Adrenal gland (tissue), 12 donors: ENCODE measurements around the gene GTF3C6. TPM values are rescaled to one million over a fixed set of nuclear protein-coding genes. Genes with fewer than 3 reads are reported as not detected.

Source experiments
- DNase-seq, 7 donors: peaks; one replicate each; pipeline ENCODE4 v3.0.0-alpha.2; 2019 to 2020
- H3K27ac ChIP-seq, 5 donors: fragments of 200-600 bp; sonication (generic) in 4 of 5; 1 replicate in 3 of 5; 2 replicates in 2 of 5; pipeline versions ENCODE4 v1.5.1 to v1.8.0; 2016 to 2020; ENCODE audit warnings: mild to moderate bottlenecking in 1 of 5
- H3K27me3 ChIP-seq: fragments of 200-600 bp; 2 replicates; pipeline ENCODE4 v1.8.0; 2021
- H3K36me3 ChIP-seq, 2 donors: fragments of 200-600 bp; replicated peaks in 1 of 2; 1 replicate in 1 of 2; 2 replicates in 1 of 2; pipeline versions ENCODE4 v1.5.1 to v1.8.0; 2018 to 2022
- H3K4me1 ChIP-seq, 2 donors: fragments of 200-600 bp; replicated peaks in 1 of 2; 1 replicate in 1 of 2; 2 replicates in 1 of 2; pipeline versions ENCODE4 v1.5.1 to v1.8.0; 2018 to 2021
- H3K4me3 ChIP-seq, 4 donors: fragments of 200-600 bp; sonication (generic) in 3 of 4; one replicate each; pipeline ENCODE4 v1.5.1; 2016 to 2018
- H3K9me3 ChIP-seq, 3 donors: fragments of 200-600 bp; sonication (generic) in 1 of 3; replicated peaks in 1 of 3; 1 replicate in 2 of 3; 2 replicates in 1 of 3; pipeline versions ENCODE4 v1.5.1 to v1.8.0; 2016 to 2021
- POLR2A ChIP-seq, 2 donors: fragments of 450-650 bp; IDR thresholded peaks; one replicate each; pipeline ENCODE4 v1.6.1; 2017; ENCODE audit warnings: antibody characterized with exemption in 2 of 2, mild to moderate bottlenecking in 2 of 2, moderate library complexity in 1 of 2
- WGBS, 4 donors: extraction: QIAGEN DNeasy Blood & Tissue Kit in 2 of 4; methylation state at CpG; one replicate each; pipeline versions ENCODE4 v1.1.5 to v1.1.7; 2013 to 2017; 5-methylcytosine and 5-hydroxymethylcytosine counted together
- intact Hi-C, 2 donors: fragments of 100-400 bp; cut with DNase I; formaldehyde crosslinking; loops; one replicate each; pipeline versions ENCODE4 v1.14.1 to v1.15.0; 2022 to 2023
- polyA plus RNA-seq, 3 donors: library from polyadenylated mRNA; stranded (reverse); fragments of 200-250 nt in 2 of 3; fragments of 350-450 nt in 1 of 3; fragmentation: Illumina TruSeq in 1 of 3; extraction: RNeasy Lipid Tissue Mini Kit (QIAGEN cat#74804) in 1 of 3; gene quantifications; one replicate each; pipeline ENCODE4 v1.2.3, GENCODE V29; 2013 to 2014
- total RNA-seq, 9 donors: library from RNA; depleted of rRNA in 4 of 9; stranded (reverse); fragments of >200 nt in 4 of 9; fragments of 120-200 nt in 1 of 9; fragmentation: NEBNext Ultra II Directional in 1 of 9; extraction: Animal tissue kit (Norgen Biotek cat#: 25700) in 1 of 9; gene quantifications; one replicate each; pipeline versions ENCODE4 v1.1.0 to v1.2.4, GENCODE V29; 2013 to 2023
- TF ChIP-seq, protein P1 (sequence below), 6 experiments: fragments of 450-650 bp in 4 of 6; fragments of 200-600 bp in 2 of 6; sonication (generic) in 1 of 6; IDR thresholded peaks; 1 replicate in 5 of 6; 2 replicates in 1 of 6; pipeline versions ENCODE4 v1.5.1 to v1.8.0; 2016 to 2021; ENCODE audit warnings: antibody characterized with exemption in 6 of 6, mild to moderate bottlenecking in 2 of 6, moderate library complexity in 1 of 6
- donor health status: healthy with polysubstance abuse.
- donor health status: Bipolar disorder and iron deficiency.
- donor health status: DM: yes; HTN: yes; CAD: no.
- donor health status: DM: no; HTN: no; CAD: no.
- donor health status: DM: no; HTN: no; CAD: no.
- donor health status: DM: yes; HTN: yes; CAD: no.

GTF3C6 gene
- total and polyA plus RNA-seq, 12 donors: 48.3 to 133 (median 76.2) TPM

DNA sequence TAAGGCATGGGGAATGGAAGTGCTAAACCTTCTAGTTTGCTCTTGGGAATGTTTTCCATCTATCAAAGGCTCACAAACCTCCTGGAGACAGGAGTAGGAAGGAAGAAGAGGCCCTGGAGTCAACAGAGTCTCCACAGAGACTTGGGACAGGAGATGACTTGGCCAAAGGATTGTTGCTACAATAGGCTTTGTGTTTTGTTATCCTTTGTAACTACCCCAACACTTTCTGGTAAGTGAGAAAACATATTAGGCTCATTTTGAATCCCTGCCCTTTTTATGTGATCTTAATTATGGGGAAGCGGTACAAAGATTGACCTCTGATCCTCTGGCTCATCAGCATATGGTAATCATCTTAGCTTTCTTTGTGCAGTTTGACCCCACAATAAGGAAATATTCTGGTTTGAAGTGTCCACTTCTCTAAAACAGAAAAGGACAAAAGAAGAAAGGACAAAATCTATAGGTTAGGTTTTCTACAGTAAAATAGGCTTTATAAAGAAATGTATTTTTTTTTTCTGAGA is 24.1 kb upstream of the GTF3C6 start:
- 94 to 100% (median 97%) methylated on average over 1 of the region's 1 CpG for WGBS, 4 donors
- Histone ChIP-seq H3K4me3 (no peak overlapping the region), H3K9me3 (no peaks in the 10 kb centered on the region), H3K27ac (no peak overlapping the region), H3K36me3 (no peaks in the 10 kb centered on the region), H3K27me3 (peaks cover 5% of the 10 kb centered on the region), H3K4me1 (no peaks in the 10 kb centered on the region)
- no peak for DNase-seq
- TF ChIP-seq, protein P1, sequence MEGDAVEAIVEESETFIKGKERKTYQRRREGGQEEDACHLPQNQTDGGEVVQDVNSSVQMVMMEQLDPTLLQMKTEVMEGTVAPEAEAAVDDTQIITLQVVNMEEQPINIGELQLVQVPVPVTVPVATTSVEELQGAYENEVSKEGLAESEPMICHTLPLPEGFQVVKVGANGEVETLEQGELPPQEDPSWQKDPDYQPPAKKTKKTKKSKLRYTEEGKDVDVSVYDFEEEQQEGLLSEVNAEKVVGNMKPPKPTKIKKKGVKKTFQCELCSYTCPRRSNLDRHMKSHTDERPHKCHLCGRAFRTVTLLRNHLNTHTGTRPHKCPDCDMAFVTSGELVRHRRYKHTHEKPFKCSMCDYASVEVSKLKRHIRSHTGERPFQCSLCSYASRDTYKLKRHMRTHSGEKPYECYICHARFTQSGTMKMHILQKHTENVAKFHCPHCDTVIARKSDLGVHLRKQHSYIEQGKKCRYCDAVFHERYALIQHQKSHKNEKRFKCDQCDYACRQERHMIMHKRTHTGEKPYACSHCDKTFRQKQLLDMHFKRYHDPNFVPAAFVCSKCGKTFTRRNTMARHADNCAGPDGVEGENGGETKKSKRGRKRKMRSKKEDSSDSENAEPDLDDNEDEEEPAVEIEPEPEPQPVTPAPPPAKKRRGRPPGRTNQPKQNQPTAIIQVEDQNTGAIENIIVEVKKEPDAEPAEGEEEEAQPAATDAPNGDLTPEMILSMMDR (IDR thresholded peaks at IDR 0.05): no peak
- no peak for TF ChIP-seq POLR2A (IDR thresholded peaks at IDR 0.05)
- intact Hi-C loops: no loop called here

DNA sequence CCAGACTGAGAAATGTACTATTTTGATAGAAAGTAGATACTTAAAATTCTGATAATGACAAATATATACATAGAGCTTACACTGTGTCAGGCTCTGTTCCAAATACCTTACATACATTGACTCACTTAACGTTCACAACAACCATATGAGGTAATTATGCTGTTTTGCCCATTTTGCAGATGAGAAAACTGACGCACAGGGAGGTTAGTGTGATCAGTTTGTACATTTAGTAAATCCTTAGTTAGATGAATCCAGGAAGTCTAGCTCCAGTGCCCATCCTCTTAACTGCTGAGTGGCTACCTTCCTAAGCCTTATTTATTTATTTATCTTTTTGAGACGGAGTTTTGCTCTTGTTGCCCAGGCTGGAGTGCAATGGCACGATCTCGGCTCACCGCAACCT is 23.3 kb upstream of the GTF3C6 start:
- Histone ChIP-seq H3K27me3 (peaks cover 5% of the 10 kb centered on the region), H3K27ac (no peak overlapping the region), H3K4me1 (no peaks in the 10 kb centered on the region), H3K9me3 (no peaks in the 10 kb centered on the region), H3K4me3 (no peak overlapping the region), H3K36me3 (no peaks in the 10 kb centered on the region)
- no peak for DNase-seq
- TF ChIP-seq, protein P1 (IDR thresholded peaks at IDR 0.05): no peak
- TF ChIP-seq POLR2A (IDR thresholded peaks at IDR 0.05): no peak
- WGBS, 4 donors: 86 to 93% (median 90%) methylated on average over 5 to 6 of the region's 6 CpGs
- intact Hi-C loops: no loop called here

DNA sequence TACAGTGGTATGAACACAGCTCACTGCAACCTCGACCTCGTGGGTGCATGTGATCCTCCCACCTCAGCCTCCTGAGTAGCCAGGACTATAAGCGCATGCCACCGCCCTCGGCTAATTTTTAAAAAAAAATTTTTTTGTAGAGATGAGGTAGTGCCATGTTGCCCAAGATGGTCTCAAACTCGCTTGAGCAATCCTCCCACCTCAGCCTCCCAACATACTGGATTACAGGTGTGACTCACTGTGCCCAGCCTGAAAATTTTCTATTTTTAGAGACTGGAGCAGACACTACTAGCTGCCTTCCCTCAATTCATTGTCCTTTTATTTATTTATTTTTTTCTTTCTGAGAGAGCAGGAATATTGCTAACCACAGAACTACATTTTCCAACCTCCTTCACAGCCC is 20.3 kb upstream of the GTF3C6 start:
- no peak for DNase-seq
- 94 to 97% (median 95%) methylated on average over 6 of the region's 6 CpGs for WGBS, 4 donors
- H3K9me3 ChIP-seq: no peaks in the 10 kb centered on the region
- H3K27me3 ChIP-seq: no peaks in the 10 kb centered on the region
- H3K4me1 ChIP-seq: no peaks in the 10 kb centered on the region
- H3K4me3 ChIP-seq: no peak overlapping the region
- H3K27ac ChIP-seq: no peak overlapping the region
- no peaks in the 10 kb centered on the region for H3K36me3 ChIP-seq
- intact Hi-C loops: no loop called here
- TF ChIP-seq, protein P1 (IDR thresholded peaks at IDR 0.05): no peak
- TF ChIP-seq POLR2A (IDR thresholded peaks at IDR 0.05): no peak

DNA sequence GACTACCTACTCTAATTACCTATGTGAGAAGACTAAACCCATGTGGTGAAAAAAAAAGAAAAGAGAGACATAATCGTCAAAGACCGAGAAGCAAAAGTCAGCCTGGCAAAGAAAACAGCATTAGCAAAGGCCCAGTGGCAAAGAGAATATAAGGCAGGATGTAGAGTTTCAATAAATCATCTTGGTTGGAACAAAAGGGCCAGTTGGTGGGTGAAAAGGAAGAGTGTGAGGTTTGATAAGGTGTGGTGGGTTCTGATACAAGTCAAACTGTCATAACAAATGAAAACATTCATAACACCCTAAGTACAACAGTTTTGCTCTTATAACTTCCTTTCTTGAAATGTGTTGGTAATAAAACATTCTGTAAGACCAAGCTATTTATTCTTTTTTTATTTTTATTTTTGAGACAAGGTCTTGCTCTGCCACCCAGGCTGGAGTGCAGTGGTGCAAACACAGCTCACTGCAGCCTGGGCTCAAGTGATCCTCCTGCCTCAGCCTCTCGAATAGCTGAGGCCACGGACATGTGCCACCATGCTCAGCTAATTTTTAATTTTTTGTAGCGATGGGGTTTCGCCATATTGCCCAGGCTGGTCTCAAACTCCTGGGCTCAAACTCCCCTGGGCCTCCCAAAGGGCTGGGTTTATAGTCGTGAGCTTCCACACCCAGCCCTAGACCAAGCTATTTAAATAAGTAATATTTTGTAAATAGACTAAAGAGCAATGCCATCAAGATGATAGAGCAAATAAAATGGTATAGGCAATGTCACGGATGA is 18.9 kb upstream of the GTF3C6 start:
- H3K36me3 ChIP-seq: no peaks in the 10 kb centered on the region
- H3K27me3 ChIP-seq: no peaks in the 10 kb centered on the region
- WGBS, 4 donors: 80 to 89% (median 84%) methylated on average over 8 of the region's 8 CpGs
- no peaks in the 10 kb centered on the region for H3K9me3 ChIP-seq
- H3K27ac ChIP-seq: no peak overlapping the region
- H3K4me1 ChIP-seq: no peaks in the 10 kb centered on the region
- no peak overlapping the region for H3K4me3 ChIP-seq
- intact Hi-C loops: no loop called here
- DNase-seq: no peak
- TF ChIP-seq POLR2A (IDR thresholded peaks at IDR 0.05): no peak
- TF ChIP-seq, protein P1 (IDR thresholded peaks at IDR 0.05): no peak
